HepG2 (cell line): ENCODE results near the gene MED12L.

Experiments used
- EP300 ChIP-seq, 3 experiments: sonication (generic) in 1 of 3; formaldehyde crosslinking in 1 of 3; IDR thresholded peaks; 2 replicates each; pipeline versions ENCODE4 v1.5.1 to v1.6.1; 2011 to 2020; ENCODE audit warnings: low read depth in 2 of 3, low read length in 2 of 3, borderline replicate concordance in 1 of 3, improper control_type of control experiment in 1 of 3, mild to moderate bottlenecking in 1 of 3, missing genetic modification reagents in 1 of 3, moderate library complexity in 1 of 3
- JUN ChIP-seq: sonication (generic); formaldehyde crosslinking; IDR thresholded peaks from 2 replicates; pipeline ENCODE4 v1.4.0; 2020; ENCODE audit warnings: mild to moderate bottlenecking, missing genetic modification reagents
- RAD21 ChIP-seq: fragments of 450-650 bp; formaldehyde crosslinking; IDR thresholded peaks from 2 replicates; pipeline ENCODE4 v1.5.0; 2020; ENCODE audit warnings: mild to moderate bottlenecking
- RNF2 ChIP-seq: fragments of 450-650 bp; conservative IDR thresholded peaks from 2 replicates; pipeline ENCODE4 v1.6.1; 2016; ENCODE audit warnings: low read depth
- TAF1 ChIP-seq: sonication (generic); formaldehyde crosslinking; IDR thresholded peaks from 2 replicates; pipeline ENCODE4 v1.4.0; 2020; ENCODE audit warnings: missing genetic modification reagents
- ZFP62 ChIP-seq: sonication (generic); formaldehyde crosslinking; IDR thresholded peaks from 2 replicates; pipeline ENCODE4 v1.4.0; 2020; ENCODE audit warnings: missing genetic modification reagents
- ZFY ChIP-seq: sonication (generic); formaldehyde crosslinking; IDR thresholded peaks from 2 replicates; pipeline ENCODE4 v1.4.0; 2020; ENCODE audit warnings: missing genetic modification reagents
- ZNF138 ChIP-seq: sonication (generic); formaldehyde crosslinking; IDR thresholded peaks from 2 replicates; pipeline ENCODE4 v1.5.0; 2020; ENCODE audit warnings: mild to moderate bottlenecking, low read depth, missing genetic modification reagents
- TF ChIP-seq, protein P1 (sequence below): IDR thresholded peaks from 2 replicates; pipeline ENCODE4 v1.6.1; 2012; ENCODE audit warnings: inconsistent platforms
- TF ChIP-seq, protein P2 (sequence below): IDR thresholded peaks from 2 replicates; pipeline ENCODE4 v1.6.1; 2016; ENCODE audit warnings: low read depth, control low read depth
- TF ChIP-seq, protein P3 (sequence below): sonication (generic); formaldehyde crosslinking; IDR thresholded peaks from 2 replicates; pipeline ENCODE4 v1.4.0; 2020; ENCODE audit warnings: missing genetic modification reagents
- TF ChIP-seq, protein P4 (sequence below): sonication (generic); formaldehyde crosslinking; IDR thresholded peaks from 2 replicates; pipeline ENCODE4 v1.5.1; 2020; ENCODE audit warnings: mild to moderate bottlenecking, missing genetic modification reagents, borderline replicate concordance
- TF ChIP-seq, protein P5 (sequence below): sonication (generic); formaldehyde crosslinking; IDR thresholded peaks from 2 replicates; pipeline ENCODE4 v1.5.0; 2020; ENCODE audit warnings: mild to moderate bottlenecking, missing genetic modification reagents, moderate library complexity
- TF ChIP-seq, protein P6 (sequence below): sonication (generic); formaldehyde crosslinking; IDR thresholded peaks from 2 replicates; pipeline ENCODE4 v1.4.0; 2020; ENCODE audit warnings: missing genetic modification reagents, borderline replicate concordance

DNA sequence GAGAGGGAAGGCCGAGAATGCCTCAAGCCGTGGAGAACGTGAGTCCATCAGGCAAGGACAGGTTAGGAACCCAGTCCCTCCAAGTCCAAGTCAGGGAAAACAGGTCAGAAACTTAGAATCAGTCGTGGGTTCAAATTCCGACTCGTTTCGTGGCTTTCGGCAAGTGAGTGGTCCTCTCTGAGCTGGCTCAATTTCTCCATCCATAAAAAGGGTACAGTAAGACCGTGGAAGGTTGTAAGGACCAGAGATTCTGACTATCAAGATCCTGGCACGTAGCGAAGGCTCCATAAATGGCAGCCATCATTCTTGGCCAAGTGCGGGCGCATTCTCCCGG lies 604 bp upstream of the MED12L start:
- TF ChIP-seq, protein P1, sequence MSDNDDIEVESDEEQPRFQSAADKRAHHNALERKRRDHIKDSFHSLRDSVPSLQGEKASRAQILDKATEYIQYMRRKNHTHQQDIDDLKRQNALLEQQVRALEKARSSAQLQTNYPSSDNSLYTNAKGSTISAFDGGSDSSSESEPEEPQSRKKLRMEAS, result no peak
- TF ChIP-seq RAD21, result no peak
- no peak for TF ChIP-seq ZFP62 (CRISPR knock-in tag)
- TF ChIP-seq TAF1 (CRISPR knock-in tag), result no peak
- TF ChIP-seq ZFY (CRISPR knock-in tag), result no peak
- no peak for TF ChIP-seq EP300 (IDR thresholded peaks at IDR 0.05; ENCODE audit: low read depth in 2 of 2, low read length in 2 of 2)
- TF ChIP-seq EP300 (CRISPR knock-in tag; IDR thresholded peaks at IDR 0.05; ENCODE audit: borderline replicate concordance), result no peak
- no peak for TF ChIP-seq ZNF138 (CRISPR knock-in tag)
- TF ChIP-seq, protein P2, sequence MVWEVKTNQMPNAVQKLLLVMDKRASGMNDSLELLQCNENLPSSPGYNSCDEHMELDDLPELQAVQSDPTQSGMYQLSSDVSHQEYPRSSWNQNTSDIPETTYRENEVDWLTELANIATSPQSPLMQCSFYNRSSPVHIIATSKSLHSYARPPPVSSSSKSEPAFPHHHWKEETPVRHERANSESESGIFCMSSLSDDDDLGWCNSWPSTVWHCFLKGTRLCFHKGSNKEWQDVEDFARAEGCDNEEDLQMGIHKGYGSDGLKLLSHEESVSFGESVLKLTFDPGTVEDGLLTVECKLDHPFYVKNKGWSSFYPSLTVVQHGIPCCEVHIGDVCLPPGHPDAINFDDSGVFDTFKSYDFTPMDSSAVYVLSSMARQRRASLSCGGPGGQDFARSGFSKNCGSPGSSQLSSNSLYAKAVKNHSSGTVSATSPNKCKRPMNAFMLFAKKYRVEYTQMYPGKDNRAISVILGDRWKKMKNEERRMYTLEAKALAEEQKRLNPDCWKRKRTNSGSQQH, result no peak
- TF ChIP-seq, protein P3, sequence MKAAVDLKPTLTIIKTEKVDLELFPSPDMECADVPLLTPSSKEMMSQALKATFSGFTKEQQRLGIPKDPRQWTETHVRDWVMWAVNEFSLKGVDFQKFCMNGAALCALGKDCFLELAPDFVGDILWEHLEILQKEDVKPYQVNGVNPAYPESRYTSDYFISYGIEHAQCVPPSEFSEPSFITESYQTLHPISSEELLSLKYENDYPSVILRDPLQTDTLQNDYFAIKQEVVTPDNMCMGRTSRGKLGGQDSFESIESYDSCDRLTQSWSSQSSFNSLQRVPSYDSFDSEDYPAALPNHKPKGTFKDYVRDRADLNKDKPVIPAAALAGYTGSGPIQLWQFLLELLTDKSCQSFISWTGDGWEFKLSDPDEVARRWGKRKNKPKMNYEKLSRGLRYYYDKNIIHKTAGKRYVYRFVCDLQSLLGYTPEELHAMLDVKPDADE (CRISPR knock-in tag), result no peak
- TF ChIP-seq, protein P4, sequence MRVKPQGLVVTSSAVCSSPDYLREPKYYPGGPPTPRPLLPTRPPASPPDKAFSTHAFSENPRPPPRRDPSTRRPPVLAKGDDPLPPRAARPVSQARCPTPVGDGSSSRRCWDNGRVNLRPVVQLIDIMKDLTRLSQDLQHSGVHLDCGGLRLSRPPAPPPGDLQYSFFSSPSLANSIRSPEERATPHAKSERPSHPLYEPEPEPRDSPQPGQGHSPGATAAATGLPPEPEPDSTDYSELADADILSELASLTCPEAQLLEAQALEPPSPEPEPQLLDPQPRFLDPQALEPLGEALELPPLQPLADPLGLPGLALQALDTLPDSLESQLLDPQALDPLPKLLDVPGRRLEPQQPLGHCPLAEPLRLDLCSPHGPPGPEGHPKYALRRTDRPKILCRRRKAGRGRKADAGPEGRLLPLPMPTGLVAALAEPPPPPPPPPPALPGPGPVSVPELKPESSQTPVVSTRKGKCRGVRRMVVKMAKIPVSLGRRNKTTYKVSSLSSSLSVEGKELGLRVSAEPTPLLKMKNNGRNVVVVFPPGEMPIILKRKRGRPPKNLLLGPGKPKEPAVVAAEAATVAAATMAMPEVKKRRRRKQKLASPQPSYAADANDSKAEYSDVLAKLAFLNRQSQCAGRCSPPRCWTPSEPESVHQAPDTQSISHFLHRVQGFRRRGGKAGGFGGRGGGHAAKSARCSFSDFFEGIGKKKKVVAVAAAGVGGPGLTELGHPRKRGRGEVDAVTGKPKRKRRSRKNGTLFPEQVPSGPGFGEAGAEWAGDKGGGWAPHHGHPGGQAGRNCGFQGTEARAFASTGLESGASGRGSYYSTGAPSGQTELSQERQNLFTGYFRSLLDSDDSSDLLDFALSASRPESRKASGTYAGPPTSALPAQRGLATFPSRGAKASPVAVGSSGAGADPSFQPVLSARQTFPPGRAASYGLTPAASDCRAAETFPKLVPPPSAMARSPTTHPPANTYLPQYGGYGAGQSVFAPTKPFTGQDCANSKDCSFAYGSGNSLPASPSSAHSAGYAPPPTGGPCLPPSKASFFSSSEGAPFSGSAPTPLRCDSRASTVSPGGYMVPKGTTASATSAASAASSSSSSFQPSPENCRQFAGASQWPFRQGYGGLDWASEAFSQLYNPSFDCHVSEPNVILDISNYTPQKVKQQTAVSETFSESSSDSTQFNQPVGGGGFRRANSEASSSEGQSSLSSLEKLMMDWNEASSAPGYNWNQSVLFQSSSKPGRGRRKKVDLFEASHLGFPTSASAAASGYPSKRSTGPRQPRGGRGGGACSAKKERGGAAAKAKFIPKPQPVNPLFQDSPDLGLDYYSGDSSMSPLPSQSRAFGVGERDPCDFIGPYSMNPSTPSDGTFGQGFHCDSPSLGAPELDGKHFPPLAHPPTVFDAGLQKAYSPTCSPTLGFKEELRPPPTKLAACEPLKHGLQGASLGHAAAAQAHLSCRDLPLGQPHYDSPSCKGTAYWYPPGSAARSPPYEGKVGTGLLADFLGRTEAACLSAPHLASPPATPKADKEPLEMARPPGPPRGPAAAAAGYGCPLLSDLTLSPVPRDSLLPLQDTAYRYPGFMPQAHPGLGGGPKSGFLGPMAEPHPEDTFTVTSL (CRISPR knock-in tag), result no peak
- TF ChIP-seq, protein P5, sequence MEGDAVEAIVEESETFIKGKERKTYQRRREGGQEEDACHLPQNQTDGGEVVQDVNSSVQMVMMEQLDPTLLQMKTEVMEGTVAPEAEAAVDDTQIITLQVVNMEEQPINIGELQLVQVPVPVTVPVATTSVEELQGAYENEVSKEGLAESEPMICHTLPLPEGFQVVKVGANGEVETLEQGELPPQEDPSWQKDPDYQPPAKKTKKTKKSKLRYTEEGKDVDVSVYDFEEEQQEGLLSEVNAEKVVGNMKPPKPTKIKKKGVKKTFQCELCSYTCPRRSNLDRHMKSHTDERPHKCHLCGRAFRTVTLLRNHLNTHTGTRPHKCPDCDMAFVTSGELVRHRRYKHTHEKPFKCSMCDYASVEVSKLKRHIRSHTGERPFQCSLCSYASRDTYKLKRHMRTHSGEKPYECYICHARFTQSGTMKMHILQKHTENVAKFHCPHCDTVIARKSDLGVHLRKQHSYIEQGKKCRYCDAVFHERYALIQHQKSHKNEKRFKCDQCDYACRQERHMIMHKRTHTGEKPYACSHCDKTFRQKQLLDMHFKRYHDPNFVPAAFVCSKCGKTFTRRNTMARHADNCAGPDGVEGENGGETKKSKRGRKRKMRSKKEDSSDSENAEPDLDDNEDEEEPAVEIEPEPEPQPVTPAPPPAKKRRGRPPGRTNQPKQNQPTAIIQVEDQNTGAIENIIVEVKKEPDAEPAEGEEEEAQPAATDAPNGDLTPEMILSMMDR (CRISPR knock-in tag), result no peak
- TF ChIP-seq RNF2, result no peak
- TF ChIP-seq, protein P6, sequence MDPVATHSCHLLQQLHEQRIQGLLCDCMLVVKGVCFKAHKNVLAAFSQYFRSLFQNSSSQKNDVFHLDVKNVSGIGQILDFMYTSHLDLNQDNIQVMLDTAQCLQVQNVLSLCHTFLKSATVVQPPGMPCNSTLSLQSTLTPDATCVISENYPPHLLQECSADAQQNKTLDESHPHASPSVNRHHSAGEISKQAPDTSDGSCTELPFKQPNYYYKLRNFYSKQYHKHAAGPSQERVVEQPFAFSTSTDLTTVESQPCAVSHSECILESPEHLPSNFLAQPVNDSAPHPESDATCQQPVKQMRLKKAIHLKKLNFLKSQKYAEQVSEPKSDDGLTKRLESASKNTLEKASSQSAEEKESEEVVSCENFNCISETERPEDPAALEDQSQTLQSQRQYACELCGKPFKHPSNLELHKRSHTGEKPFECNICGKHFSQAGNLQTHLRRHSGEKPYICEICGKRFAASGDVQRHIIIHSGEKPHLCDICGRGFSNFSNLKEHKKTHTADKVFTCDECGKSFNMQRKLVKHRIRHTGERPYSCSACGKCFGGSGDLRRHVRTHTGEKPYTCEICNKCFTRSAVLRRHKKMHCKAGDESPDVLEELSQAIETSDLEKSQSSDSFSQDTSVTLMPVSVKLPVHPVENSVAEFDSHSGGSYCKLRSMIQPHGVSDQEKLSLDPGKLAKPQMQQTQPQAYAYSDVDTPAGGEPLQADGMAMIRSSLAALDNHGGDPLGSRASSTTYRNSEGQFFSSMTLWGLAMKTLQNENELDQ (CRISPR knock-in tag), result no peak
- no peak for TF ChIP-seq JUN (CRISPR knock-in tag)
